Activated CD4-positive, alpha-beta T cell treated with anti-CD3 and anti-CD28 coated beads for 36 hours (primary cell): ENCODE measurements around the gene ZSWIM7. TPM values are rescaled to one million over a fixed set of nuclear protein-coding genes. Genes with fewer than 3 reads are reported as not detected.

Source experiments
- ATAC-seq: fragments of 200-7000 bp; cut with Tn5 transposase; one replicate; pipeline ENCODE4 v1.10.0; 2021; ENCODE audit warnings: mild to moderate bottlenecking, moderate library complexity
- CTCF ChIA-PET: fragments of 350-600 bp; sonication (Branson Sonifier 250); formaldehyde crosslinking; loops from one replicate; lab custom pipeline; 2021; ENCODE audit warnings: antibody characterized with exemption; lab: Charles Lee
- POLR2A ChIA-PET: fragments of 350-600 bp; sonication (Branson Sonifier 250); formaldehyde crosslinking; loops from one replicate; lab custom pipeline; 2021; ENCODE audit warnings: antibody characterized with exemption, inconsistent platforms; lab: Charles Lee
- DNase-seq: peaks from one replicate; pipeline ENCODE4 v3.0.0-alpha.2; 2020
- H3K27ac Mint-ChIP-seq: one replicate; pipeline ENCODE4 v1.8.0; 2021; ENCODE audit warnings: mixed read lengths
- H3K27me3 Mint-ChIP-seq: one replicate; pipeline ENCODE4 v1.8.0; 2021; ENCODE audit warnings: mixed read lengths
- H3K36me3 Mint-ChIP-seq: one replicate; pipeline ENCODE4 v1.8.0; 2021; ENCODE audit warnings: low read depth, mixed read lengths
- H3K4me1 Mint-ChIP-seq: one replicate; pipeline ENCODE4 v1.8.0; 2021; ENCODE audit warnings: mixed read lengths
- H3K4me3 Mint-ChIP-seq: one replicate; pipeline ENCODE4 v1.8.0; 2021; ENCODE audit warnings: mild to moderate bottlenecking, moderate library complexity, mixed read lengths
- H3K9me3 Mint-ChIP-seq: one replicate; pipeline ENCODE4 v1.8.0; 2021; ENCODE audit warnings: low read depth, mixed read lengths
- intact Hi-C, 2 experiments: fragments of 100-400 bp; cut with DNase I in 1 of 2; cut with micrococcal nuclease in 1 of 2; formaldehyde crosslinking; loops; one replicate each; pipeline versions ENCODE4 v1.14.2 to v1.15.1; 2022 to 2024; cut with DNase I, micrococcal nuclease
- total RNA-seq, 2 experiments: library from RNA; stranded (reverse); gene quantifications; one replicate each; pipeline ENCODE4 v1.2.3, GENCODE V29; 2021

ZSWIM7 gene, protein sequence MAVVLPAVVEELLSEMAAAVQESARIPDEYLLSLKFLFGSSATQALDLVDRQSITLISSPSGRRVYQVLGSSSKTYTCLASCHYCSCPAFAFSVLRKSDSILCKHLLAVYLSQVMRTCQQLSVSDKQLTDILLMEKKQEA
- total RNA-seq = 10 to 100 TPM; 11.2 to 11.7 TPM

DNA sequence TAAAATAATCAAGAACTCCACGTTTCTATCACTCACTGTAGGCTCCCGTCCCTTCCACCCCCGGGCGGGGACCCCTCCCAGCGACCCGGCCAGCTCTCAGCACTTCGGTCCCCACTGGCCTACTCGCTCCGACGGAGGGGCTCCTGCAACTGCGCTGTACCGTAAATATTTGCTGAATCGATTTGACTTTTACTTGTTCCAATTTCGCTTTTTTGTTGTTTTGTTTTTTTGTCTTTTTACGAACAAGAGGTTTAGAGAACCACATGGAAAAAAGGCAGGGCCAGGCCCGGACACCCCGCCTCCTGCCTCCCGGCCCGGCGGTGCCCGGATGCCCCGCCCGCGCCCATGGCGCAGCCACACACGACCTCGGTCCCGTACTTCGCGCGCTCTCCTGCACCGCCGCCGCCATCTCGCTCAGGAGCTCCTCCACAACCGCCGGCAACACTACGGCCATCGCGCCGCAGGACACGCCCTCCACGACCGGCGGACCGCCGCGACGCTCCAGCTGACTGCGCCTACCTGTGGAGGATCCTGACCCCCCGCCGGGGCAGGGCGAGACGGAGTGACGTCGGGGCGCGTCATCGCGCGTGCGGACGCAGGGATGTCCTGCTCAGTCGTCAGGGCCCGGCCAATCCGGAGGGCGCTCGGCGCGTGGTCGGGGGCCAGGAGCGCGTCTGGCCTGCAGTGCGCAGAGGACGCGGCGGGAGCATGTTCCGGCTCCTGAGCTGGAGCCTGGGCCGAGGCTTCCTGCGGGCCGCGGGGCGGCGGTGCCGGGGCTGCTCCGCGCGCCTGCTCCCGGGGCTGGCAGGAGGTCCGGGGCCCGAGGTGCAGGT, at the start of gene ZSWIM7, which contains the start of gene TTC19:
Gene ZSWIM7, minus strand, starts transcription at position 564 of the 833 bp plus-strand sequence. Its CDS starts 110 bp downstream, at position 454.
Gene TTC19, plus strand, starts transcription at position 684 of the 833 bp plus-strand sequence. Its CDS starts 25 bp downstream, at position 709.
- ChIA-PET CTCF (interaction anchor here (0.6 to 2.2 kb wide), 8 partner anchors 17 to 171 kb away, joined by 3 to 12 read pairs (median 4); partner anchors contain the start of gene ADORA2B), POLR2A (interaction anchor here (0.6 to 1.4 kb wide), 4 partner anchors 15 to 1056 kb away, joined by 3 to 6 read pairs (median 4); no protein-coding TSS in a partner anchor)
- Mint-ChIP-seq H3K27ac (peak within 1 kb of the TSS; percentile 97), H3K36me3 (peaks cover 41% of the 10 kb centered on the region), H3K27me3 (no peaks in the 10 kb centered on the region), H3K4me1 (peaks cover 22% of the 10 kb centered on the region), H3K4me3 (peak within 1 kb of the TSS; percentile 90), H3K9me3 (peaks cover 3% of the 10 kb centered on the region)
- DNase-seq (peak; percentile 97), ATAC-seq (peak; percentile 88)
- intact Hi-C loops = loop anchor here (1.0 to 5.0 kb wide), 9 partner anchors 27 to 382 kb away; partner anchors contain the start of genes ADORA2B (in 2 of the 2), NCOR1 (in 1 of the 2) and UBB (in 1 of the 2)

DNA sequence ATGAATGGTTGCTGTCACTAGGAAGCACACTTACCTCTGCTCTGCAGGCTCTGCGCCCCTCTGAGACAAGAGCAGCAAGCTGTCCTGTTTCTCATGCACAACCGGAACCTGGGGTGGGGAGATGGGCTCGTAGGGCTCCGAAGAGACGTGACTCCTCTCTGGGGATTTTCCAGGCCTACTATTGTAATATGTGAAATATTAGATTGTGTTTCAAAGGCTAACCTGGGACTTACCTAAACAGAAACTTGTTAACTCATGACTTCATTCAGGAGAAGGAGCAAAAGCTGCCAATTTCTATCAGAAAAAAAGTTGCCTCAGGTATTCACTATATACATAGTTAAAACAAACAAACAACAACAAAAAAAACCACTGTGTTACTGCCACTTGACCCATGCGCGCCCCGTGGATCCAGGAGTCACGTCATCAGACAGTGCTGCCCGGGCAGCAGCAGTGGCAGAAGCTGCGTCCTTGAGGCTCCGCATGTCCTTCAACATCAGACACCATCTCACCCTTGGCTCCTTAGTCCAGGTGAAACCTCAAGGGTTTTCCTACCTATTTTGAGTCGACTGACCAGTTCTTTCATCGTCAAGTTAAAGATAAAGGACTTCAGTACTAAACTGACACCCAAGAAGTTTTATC, 49.4 kb upstream of the ZSWIM7 start:
- Mint-ChIP-seq H3K27me3 (no peaks in the 10 kb centered on the region), H3K9me3 (no peaks in the 10 kb centered on the region), H3K4me1 (peaks cover 12% of the 10 kb centered on the region), H3K27ac (no peak overlapping the region), H3K4me3 (no peak overlapping the region), H3K36me3 (peaks cover 42% of the 10 kb centered on the region)
- intact Hi-C loops = no loop called here
- DNase-seq (no peak), ATAC-seq (no peak)
- CTCF ChIA-PET = interaction anchor here (1.2 kb wide), 1 partner anchor 19 kb away, joined by 3 read pairs; no protein-coding TSS in a partner anchor
- POLR2A ChIA-PET = no interaction called here

DNA sequence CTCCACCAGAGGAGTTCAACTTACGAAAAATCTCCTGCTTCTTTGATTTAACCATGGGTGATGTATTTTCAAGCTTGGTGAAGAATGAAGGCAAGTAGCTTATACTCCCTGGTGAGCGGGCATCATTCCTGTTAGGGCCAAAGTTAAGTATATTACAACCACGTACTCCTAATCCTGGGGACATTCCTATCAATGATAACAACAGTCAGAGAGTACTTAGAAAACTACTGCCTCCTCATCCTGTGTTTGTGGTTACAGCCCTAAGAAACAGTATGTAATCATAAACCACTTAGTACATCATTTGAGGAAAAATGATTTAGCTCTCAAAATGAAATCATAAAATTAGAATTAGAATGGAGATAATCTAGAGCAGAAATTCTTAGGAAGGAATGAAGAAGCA, 47.5 kb upstream of the ZSWIM7 start:
- ChIA-PET CTCF (interaction anchor here (0.9 to 1.5 kb wide), 2 partner anchors 17 to 40 kb away, joined by 3 to 5 read pairs; no protein-coding TSS in a partner anchor), POLR2A (no interaction called here)
- H3K27ac Mint-ChIP-seq = peak overlapping the region; percentile 47
- H3K9me3 Mint-ChIP-seq = no peaks in the 10 kb centered on the region
- H3K36me3 Mint-ChIP-seq = peaks cover 38% of the 10 kb centered on the region
- DNase-seq (no peak), ATAC-seq (no peak)
- intact Hi-C loops = no loop called here
- H3K4me1 Mint-ChIP-seq = peaks cover 7% of the 10 kb centered on the region
- no peaks in the 10 kb centered on the region for H3K27me3 Mint-ChIP-seq
- H3K4me3 Mint-ChIP-seq = no peak overlapping the region

DNA sequence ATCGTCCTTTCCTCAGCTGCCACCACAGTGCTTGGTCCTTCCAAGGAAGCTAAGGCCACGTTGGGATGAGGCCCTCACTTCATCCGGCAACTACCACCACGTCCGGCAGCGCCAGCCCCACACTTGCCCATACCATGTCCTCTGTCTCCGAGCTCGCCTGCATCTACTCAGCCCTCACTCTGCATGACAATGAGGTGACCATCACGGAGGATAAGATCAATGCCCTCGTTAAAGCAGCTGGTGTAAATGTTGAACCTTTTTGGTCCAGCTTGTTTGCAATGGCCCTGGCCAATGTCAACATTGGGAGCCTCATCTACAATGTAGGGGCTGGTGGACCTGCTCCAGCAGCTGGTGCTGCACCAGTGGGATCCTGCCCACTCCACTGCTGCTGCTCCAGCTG, 45.0 kb upstream of the ZSWIM7 start:
- Mint-ChIP-seq H3K4me1 (peaks cover 4% of the 10 kb centered on the region), H3K36me3 (peaks cover 41% of the 10 kb centered on the region), H3K27me3 (no peaks in the 10 kb centered on the region), H3K9me3 (no peaks in the 10 kb centered on the region), H3K4me3 (no peak overlapping the region), H3K27ac (peak overlapping the region; percentile 22)
- ChIA-PET POLR2A (no interaction called here), CTCF (interaction anchor here (0.8 to 1.0 kb wide), 2 partner anchors 10 to 173 kb away, joined by 3 read pairs; no protein-coding TSS in a partner anchor)
- no peak for ATAC-seq
- no peak for DNase-seq
- intact Hi-C loops = no loop called here

DNA sequence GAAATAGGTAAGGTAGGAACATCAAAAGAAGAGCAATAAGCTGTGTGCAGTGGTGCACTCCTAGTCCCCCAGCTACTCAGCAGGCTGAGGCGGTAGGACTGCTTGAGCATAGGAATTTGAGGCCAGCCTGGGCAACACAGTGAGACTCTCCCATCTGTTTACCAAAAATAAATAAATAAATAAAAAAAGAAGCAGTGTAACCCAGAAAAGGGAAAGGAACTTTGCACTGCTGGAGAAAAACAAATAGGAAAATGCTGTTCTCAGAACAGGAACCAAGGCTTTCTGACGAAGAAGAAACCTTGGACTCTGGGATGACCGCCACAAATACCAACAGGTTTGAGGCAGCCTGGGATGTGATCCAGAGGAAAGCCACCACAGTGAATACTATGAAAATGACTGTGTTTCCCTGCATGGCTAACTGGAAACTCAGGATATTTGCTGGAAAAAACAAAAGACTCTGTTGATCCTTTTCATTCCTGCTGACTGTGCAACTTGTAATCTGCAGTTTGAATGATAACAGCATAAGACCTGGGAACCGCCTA, 41.3 kb upstream of the ZSWIM7 start:
- Mint-ChIP-seq H3K4me3 (no peak overlapping the region), H3K4me1 (peaks cover 10% of the 10 kb centered on the region), H3K27me3 (no peaks in the 10 kb centered on the region), H3K27ac (no peak overlapping the region), H3K9me3 (no peaks in the 10 kb centered on the region), H3K36me3 (peaks cover 59% of the 10 kb centered on the region)
- CTCF ChIA-PET = no interaction called here
- ATAC-seq (no peak), DNase-seq (no peak)
- intact Hi-C loops = no loop called here
- POLR2A ChIA-PET = no interaction called here

DNA sequence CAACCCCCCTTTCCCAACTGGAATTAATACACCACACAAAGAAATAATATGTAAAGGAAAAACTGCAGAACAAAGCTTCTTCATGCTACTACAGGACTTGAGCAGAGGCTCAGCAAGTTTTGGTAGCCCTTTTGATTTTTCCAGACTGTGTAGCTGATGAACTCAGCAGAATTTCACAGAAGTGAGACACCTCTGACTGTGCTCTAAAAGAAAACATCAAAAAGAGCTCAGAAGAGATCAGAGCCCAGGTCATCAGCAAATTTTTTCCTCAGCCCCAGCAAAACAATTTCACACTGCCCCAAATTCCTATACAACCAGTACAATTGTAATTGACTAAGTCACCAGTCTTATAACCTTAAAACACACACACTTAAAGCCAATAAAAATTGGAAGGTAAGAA, 38.1 kb upstream of the ZSWIM7 start:
- H3K27me3 Mint-ChIP-seq = no peaks in the 10 kb centered on the region
- ATAC-seq (no peak), DNase-seq (no peak)
- H3K27ac Mint-ChIP-seq = peak overlapping the region; percentile 80
- intact Hi-C loops = no loop called here
- H3K4me1 Mint-ChIP-seq = peaks cover 10% of the 10 kb centered on the region
- no peak overlapping the region for H3K4me3 Mint-ChIP-seq
- no peaks in the 10 kb centered on the region for H3K9me3 Mint-ChIP-seq
- ChIA-PET POLR2A (no interaction called here), CTCF (no interaction called here)
- peaks cover 60% of the 10 kb centered on the region for H3K36me3 Mint-ChIP-seq

DNA sequence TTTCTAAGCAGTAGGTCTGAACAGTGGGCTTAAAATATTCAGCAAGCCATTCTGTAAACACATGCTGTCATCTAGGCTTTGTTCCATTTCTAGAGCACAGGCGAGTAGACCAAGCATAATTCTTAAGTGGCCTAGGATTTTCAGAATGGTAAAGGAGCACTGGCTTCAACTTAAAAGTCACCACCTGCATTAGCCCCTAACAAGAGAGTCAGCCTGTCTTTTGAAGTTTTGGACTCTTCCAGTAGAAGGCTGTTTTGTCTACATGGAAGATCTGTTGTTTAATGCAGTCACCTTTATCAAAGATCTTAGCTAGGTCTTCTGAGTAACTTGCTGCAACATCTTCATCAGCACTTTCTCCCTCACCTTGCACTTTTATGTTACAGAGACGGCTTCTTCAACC, 36.8 kb upstream of the ZSWIM7 start:
- intact Hi-C loops = no loop called here
- H3K27ac Mint-ChIP-seq = no peak overlapping the region

DNA sequence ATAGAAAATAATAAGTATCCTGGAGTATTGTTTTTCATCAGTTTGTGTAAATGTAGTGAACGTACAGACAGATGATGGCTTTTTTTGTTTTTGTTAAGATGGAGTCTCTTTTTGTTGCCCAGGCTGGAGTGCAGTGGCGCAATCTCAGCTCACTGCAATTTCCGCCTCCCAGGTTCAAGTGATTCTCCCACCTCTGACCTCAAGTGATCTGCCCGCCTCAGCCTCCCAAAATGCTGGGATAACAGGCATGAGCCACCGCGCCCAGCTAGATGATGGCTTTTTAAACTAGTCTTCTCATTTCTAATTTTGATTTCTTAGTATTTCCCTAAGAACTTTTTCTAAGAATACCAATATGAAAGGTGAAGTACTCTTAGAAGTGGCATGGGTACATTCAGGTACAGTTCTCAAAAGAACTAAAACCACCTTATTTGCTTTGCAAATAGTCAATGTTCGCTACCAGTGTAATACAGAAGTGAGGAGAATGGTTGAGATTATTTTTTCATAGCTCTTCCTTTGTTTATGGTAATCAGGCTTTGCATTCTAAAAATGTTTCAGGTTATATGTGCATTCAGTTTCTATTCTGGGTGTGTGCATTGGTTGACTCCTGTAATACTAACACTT, 34.3 kb upstream of the ZSWIM7 start:
- no peak for ATAC-seq
- intact Hi-C loops = no loop called here
- H3K9me3 Mint-ChIP-seq = no peaks in the 10 kb centered on the region
- CTCF ChIA-PET = interaction anchor here (0.8 kb wide), 1 partner anchor 257 kb away, joined by 3 read pairs; no protein-coding TSS in a partner anchor
- no peak overlapping the region for H3K4me3 Mint-ChIP-seq
- H3K36me3 Mint-ChIP-seq = peaks cover 65% of the 10 kb centered on the region
- POLR2A ChIA-PET = no interaction called here
- H3K27me3 Mint-ChIP-seq = no peaks in the 10 kb centered on the region
- peak overlapping the region; percentile 6 for H3K27ac Mint-ChIP-seq
- no peak for DNase-seq
- peaks cover 17% of the 10 kb centered on the region for H3K4me1 Mint-ChIP-seq

More for the DNA sequence above, 36.8 kb upstream of the ZSWIM7 start:
- Mint-ChIP-seq H3K4me3 (no peak overlapping the region), H3K36me3 (peaks cover 63% of the 10 kb centered on the region), H3K9me3 (no peaks in the 10 kb centered on the region), H3K4me1 (peaks cover 10% of the 10 kb centered on the region), H3K27me3 (no peaks in the 10 kb centered on the region)
- CTCF ChIA-PET = no interaction called here
- ATAC-seq (no peak), DNase-seq (no peak)
- POLR2A ChIA-PET = no interaction called here

DNA sequence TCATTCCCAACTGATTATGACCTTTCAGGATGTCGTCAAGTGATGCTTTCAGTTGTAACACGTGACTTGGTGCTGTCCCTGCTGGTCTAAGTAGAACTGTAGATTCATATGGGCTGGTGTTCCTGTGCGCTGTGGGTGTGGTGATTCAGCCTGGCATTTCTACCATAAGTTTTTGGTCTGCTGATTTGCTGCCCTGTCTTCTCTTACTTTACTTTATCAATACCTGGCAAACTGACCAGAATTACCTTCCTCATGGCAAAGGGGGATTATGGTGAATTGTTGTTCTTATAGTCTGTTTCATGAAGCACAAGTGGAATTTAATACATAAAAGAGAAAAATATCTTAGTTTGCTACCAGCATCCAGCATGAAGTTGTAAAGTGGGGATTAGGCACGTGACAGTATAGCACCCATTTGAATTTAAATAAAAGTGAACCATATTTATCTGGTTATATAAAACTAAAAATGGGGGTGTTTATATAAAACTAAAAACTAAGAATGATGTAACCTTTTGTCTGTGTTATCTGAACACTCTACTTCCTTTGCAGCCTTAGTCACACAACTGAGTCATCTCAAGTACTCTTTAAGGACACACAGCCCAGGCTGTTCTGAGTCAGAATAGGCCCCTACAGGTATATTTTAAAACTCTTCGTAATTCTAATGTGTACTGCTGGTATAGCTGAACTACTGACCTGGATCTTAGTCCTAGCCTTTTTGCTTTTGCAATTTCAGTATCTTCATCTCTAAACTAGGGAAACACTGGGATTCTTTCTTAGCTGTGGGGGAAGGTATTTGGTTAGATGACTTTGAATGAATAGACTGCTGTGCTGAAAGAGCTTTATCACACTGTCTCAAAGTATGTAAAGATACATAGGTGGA, 28.4 kb upstream of the ZSWIM7 start:
- ATAC-seq (peak; percentile 98), DNase-seq (peak; percentile 80)
- peak overlapping the region; percentile 97 for H3K27ac Mint-ChIP-seq
- ChIA-PET POLR2A (interaction anchor here (0.9 to 1.3 kb wide), 2 partner anchors 23 to 29 kb away, joined by 3 to 5 read pairs; partner anchors contain the start of genes TTC19 and ZSWIM7), CTCF (interaction anchor here (0.9 to 1.5 kb wide), 5 partner anchors 15 to 45 kb away, joined by 3 to 6 read pairs (median 5); partner anchors contain the start of genes TTC19 and ZSWIM7)
- H3K4me1 Mint-ChIP-seq = peaks cover 48% of the 10 kb centered on the region
- H3K4me3 Mint-ChIP-seq = peak overlapping the region; percentile 61
- H3K27me3 Mint-ChIP-seq = no peaks in the 10 kb centered on the region
- no peaks in the 10 kb centered on the region for H3K9me3 Mint-ChIP-seq
- peaks cover 71% of the 10 kb centered on the region for H3K36me3 Mint-ChIP-seq
- intact Hi-C loops = loop anchor here (1.0 to 5.0 kb wide), 9 partner anchors 29 to 388 kb away; partner anchors contain the start of genes TTC19 (in 2 of the 2), ZSWIM7 (in 2 of the 2) and NCOR1 (in 1 of the 2)
